GM21367 (cell line): ENCODE data around the gene SH3D19.

Experiments used
- ATAC-seq: cut with Tn5 transposase; IDR thresholded peaks from one replicate; pipeline ENCODE4 v1.9.1; 2021; ENCODE audit not compliant: unreplicated experiment

Gene SH3D19

GRCh38 chr4:151233600-151233999, 91.8 kb downstream of the SH3D19 start:
- no peak for ATAC-seq

GRCh38 chr4:151231915-151232595, 93.3 kb downstream of the SH3D19 start:
- no peak for ATAC-seq

GRCh38 chr4:151228189-151229119, 97.0 kb downstream of the SH3D19 start:
- no peak for ATAC-seq

GRCh38 chr4:151227731-151228130, 97.7 kb downstream of the SH3D19 start:
- ATAC-seq, result no peak

GRCh38 chr4:151227172-151227571, 98.2 kb downstream of the SH3D19 start:
- ATAC-seq, result no peak

- no peak for ATAC-seq
Measured at GRCh38 chr4:151226004-151226932, 99.1 kb downstream of the SH3D19 start.

GRCh38 chr4:151223465-151223864, 101.9 kb downstream of the SH3D19 start:
- ATAC-seq, result no peak

- no peak for ATAC-seq
Measured at GRCh38 chr4:151219948-151220347, 105.5 kb downstream of the SH3D19 start.

- ATAC-seq, result no peak
Measured at GRCh38 chr4:151219091-151219490, 106.3 kb downstream of the SH3D19 start.

- ATAC-seq, result no peak
Measured at GRCh38 chr4:151218343-151218742, 107.1 kb downstream of the SH3D19 start.

GRCh38 chr4:151217326-151217725, 108.1 kb downstream of the SH3D19 start:
- no peak for ATAC-seq

- ATAC-seq, result no peak
Measured at GRCh38 chr4:151215295-151215694, 110.1 kb downstream of the SH3D19 start.

- ATAC-seq, result no peak
Measured at GRCh38 chr4:151207868-151208267, 117.5 kb downstream of the SH3D19 start.

GRCh38 chr4:151207186-151207585, 118.2 kb downstream of the SH3D19 start:
- ATAC-seq, result no peak

GRCh38 chr4:151206241-151207005, 119.0 kb downstream of the SH3D19 start:
- ATAC-seq, result no peak

- no peak for ATAC-seq
Measured at GRCh38 chr4:151205722-151206121, 119.7 kb downstream of the SH3D19 start.

GRCh38 chr4:151204925-151205524, 120.4 kb downstream of the SH3D19 start:
- ATAC-seq, result no peak

GRCh38 chr4:151202851-151203455, 122.5 kb downstream of the SH3D19 start:
- ATAC-seq, result no peak

GRCh38 chr4:151202381-151202780, 123.0 kb downstream of the SH3D19 start:
- ATAC-seq, result no peak
